ENCODE data around the gene ZNF282.
"Not testable (repeated sequence)": the region's sequence is repeated elsewhere in the genome, so short reads cannot be mapped to it uniquely, and the experiment has no call there.

The ZNF282 gene

DNA sequence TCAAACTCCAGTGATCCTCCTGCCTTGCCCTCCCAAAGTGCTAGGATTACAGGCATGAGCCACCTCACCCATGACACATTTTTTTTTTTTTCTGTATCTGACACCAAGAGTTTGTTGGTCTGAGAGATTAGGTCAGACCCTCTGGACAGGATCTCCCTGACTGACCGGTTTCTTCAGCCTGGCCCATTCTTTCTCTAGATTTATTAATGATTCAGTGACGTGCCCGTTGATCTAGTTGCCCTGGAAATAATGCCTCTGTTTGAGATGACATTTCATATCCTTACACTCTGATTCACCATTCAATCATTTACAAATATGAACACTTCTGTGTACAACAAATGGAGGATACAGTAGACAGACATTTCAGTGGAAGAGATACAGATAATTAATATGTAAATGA lies 42.7 kb downstream of the ZNF282 start:
- TF ChIP-seq, protein P1, sequence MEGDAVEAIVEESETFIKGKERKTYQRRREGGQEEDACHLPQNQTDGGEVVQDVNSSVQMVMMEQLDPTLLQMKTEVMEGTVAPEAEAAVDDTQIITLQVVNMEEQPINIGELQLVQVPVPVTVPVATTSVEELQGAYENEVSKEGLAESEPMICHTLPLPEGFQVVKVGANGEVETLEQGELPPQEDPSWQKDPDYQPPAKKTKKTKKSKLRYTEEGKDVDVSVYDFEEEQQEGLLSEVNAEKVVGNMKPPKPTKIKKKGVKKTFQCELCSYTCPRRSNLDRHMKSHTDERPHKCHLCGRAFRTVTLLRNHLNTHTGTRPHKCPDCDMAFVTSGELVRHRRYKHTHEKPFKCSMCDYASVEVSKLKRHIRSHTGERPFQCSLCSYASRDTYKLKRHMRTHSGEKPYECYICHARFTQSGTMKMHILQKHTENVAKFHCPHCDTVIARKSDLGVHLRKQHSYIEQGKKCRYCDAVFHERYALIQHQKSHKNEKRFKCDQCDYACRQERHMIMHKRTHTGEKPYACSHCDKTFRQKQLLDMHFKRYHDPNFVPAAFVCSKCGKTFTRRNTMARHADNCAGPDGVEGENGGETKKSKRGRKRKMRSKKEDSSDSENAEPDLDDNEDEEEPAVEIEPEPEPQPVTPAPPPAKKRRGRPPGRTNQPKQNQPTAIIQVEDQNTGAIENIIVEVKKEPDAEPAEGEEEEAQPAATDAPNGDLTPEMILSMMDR (conservative IDR thresholded peaks at IDR 0.05): no peak
- no peak for TF ChIP-seq ZFX (IDR thresholded peaks at IDR 0.05)
- H3K27ac ChIP-seq: no peak overlapping the region; the same call in 1 of the 2 replicates

DNA sequence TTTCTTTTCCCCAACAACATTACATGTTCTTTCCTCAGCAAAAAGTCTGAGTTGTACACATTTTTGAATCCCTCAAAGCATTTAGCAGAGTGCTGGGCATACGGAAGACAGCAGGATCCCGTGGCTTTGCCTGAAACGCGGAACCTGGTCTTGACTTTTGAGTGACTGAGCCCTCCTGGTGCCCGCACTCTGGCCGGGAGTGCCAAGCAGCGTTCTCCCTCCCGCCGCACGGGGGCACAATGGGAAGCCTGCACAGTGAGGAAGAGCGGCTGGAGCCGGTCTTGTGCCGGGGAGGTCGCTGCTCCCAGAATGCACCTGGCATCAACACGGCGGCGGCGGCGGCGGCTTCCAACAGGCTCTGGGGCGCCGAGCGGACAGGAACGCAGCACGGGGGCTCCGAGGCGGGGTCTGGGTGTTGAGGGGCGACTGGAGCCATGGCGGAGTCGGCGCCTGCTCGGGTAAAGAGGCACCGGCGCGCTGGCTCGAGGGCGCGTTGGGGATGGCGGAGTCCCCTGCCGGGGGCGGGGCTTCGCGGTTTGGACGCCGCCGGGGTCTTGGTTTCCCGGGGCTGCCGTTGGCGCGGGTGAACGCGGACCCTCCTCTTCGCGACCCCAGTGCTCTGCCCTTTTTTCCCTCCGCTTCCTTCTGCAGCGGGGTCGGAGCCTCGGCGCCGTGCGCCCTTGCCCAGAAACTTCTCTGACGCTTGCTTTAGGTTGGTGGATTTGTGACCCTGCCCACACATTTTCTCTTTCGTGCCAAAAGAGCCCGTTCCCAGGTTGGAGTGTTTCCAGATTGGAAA lies 44.2 kb downstream of the ZNF282 start, which contains the start of gene ZNF212:
Gene ZNF212, plus strand, starts transcription at position 307 of the 799 bp plus-strand sequence. Its CDS starts 128 bp downstream, at position 435.
- H3K27ac ChIP-seq: peak within 1 kb of the TSS; percentile 68
- no peak for TF ChIP-seq ZFX (IDR thresholded peaks at IDR 0.05)
- TF ChIP-seq, protein P1 (conservative IDR thresholded peaks at IDR 0.05): peak; percentile 100

DNA sequence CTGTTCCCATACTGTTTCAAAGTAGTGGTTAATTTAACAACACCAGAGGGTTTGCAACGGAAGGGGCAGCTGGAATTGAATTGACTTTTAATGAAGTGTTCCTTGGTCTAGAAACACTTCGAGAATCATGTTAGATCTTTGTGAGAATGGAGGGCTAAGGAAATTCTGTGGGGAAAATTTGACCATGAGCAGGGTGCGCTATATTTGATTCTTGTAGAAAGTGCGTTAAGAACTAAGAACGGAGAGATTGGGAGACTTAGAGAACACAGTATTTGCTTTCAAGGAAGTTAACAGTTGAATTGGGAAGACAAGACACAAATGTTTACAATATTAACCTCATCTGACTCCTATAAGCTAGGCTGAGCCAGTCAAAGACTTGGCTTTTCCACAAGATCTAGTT lies 45.3 kb downstream of the ZNF282 start:
- no peak overlapping the region for H3K27ac ChIP-seq
- no peak for TF ChIP-seq ZFX (IDR thresholded peaks at IDR 0.05)
- TF ChIP-seq, protein P1 (conservative IDR thresholded peaks at IDR 0.05): no peak

DNA sequence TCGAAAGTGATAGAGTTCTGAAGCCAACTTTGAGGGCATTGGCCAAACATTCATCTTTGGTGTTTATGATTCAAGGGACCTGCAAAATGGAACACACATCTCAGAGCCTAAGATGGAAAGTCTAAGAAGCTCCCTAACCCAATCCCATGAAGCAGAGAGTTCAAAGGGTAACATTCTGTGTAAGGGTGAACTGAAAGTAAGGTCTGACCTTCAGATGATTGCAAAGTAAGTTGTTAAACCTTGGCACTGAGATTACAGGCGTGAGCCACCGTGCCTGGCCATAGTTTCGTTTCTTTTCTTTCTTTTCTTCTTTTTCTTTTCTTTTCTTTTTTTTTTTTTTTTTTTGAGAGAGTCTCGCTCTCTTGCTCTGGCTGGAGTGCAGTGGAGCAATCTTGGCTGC lies 46.4 kb downstream of the ZNF282 start:
- no peak overlapping the region for H3K27ac ChIP-seq
- no peak for TF ChIP-seq ZFX (IDR thresholded peaks at IDR 0.05)
- TF ChIP-seq, protein P1 (conservative IDR thresholded peaks at IDR 0.05): no peak

DNA sequence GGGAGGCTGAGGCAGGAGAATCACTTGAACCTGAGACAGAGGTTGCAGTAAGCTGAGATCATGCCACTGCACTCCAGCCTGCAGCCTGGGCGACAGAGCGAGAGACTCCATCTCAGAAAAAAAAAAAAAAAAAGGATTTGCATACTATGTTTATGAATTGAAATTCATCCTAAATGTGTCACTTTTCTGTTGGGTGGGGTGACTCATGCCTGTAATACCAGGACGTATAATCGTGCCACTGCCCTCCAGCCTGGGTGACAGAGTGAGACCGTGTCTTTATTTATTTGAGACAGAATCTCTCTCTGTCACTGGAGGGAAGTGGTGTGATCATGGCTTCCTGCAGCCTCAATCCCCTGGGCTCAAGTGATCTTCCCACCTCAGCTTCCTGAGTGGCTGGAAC lies 49.9 kb downstream of the ZNF282 start:
- TF ChIP-seq, protein P1 (conservative IDR thresholded peaks at IDR 0.05): no peak
- TF ChIP-seq ZFX (IDR thresholded peaks at IDR 0.05): no peak
- no peak overlapping the region for H3K27ac ChIP-seq

DNA sequence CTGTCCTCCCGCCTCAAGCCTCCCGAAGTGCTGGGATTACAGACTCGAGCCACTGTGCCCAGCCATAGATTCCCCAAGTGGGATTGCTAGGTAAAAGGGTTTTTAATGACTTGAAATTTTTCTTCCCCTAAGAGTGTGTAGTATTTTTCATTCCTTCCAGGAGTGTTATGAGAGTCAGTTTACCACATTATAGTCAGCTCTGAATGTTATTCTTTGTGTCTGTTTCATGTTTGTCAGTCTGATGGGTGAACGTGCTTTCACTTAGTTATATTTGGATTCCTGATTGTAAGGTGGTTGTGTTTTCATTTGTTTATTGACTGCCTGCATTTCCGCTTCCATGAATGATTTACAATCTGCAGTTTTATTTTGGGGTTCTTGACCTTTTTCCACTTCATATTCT lies 50.4 kb downstream of the ZNF282 start:
- no peak overlapping the region for H3K27ac ChIP-seq
- TF ChIP-seq, protein P1 (conservative IDR thresholded peaks at IDR 0.05): no peak
- no peak for TF ChIP-seq ZFX (IDR thresholded peaks at IDR 0.05)

DNA sequence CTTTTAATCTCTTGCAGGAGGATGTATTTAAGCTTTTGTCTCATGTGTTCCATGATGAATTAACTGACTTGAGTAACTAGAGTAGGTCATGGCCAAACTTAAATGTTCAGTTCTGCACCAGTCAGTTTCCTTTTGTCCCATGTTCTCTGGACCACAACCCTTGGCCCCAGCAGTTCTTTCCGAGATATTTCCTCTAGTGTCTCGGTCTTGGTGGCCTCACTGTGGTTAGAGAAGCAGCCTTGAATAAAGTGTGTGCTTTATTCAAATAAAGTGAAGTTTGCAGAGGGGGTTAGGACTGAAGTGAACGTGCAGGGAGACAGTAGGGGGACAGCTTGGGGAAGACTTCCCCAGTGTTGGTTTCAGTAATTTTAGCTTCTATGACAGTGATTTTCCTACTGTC lies 53.4 kb downstream of the ZNF282 start:
- H3K27ac ChIP-seq: no peak overlapping the region
- TF ChIP-seq, protein P1 (conservative IDR thresholded peaks at IDR 0.05): no peak
- no peak for TF ChIP-seq ZFX (IDR thresholded peaks at IDR 0.05)

DNA sequence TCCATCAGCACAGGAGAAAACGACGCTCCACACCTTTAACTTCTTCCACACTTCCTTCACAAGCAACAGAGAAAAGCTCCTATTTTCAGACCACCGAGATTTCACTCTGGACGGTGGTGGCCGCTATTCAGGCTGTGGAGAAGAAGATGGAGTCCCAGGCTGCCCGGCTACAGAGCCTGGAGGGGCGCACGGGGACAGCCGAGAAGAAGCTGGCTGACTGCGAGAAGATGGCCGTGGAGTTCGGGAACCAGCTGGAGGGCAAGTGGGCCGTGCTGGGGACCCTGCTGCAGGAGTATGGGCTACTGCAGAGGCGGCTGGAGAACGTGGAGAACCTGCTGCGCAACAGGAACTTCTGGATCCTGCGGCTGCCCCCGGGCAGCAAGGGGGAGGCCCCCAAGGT lies 54.8 kb downstream of the ZNF282 start:
- not testable (repeated sequence) for H3K27ac ChIP-seq

DNA sequence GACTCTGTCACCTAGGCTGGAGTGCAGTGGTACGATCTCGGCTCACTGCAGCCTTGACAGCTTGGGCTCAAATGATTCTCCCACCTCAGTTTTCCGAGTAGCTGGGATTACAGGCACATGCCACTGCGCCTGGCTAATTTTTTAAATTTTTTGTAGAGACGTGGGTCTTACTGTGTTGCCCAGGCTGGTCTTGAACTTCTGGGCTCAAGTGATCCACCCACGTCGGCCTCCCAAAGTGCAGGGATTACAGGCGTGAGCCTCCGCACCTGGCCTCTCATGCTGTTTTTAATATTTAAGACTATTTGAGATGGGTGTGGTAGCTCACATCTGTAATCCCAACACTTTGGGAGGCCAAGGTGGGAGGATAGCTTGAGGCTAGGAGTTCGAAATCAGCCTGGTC lies 56.2 kb downstream of the ZNF282 start:
- not testable (repeated sequence) for H3K27ac ChIP-seq
